CD14-positive monocyte (primary cell): ENCODE measurements around the gene TGM5. TPM values are rescaled to one million over a fixed set of nuclear protein-coding genes. Genes with fewer than 3 reads are reported as not detected.

Source experiments
- DNase-seq, 3 donors: peaks; one replicate each; pipeline ENCODE4 v3.0.0-alpha.2; 2011 to 2022
- H2AFZ ChIP-seq: 2 replicates; pipeline ENCODE4 v1.6.0; 2012; ENCODE audit warnings: mild to moderate bottlenecking, low read depth, low read length, inconsistent platforms; ENCODE audit not compliant: insufficient read depth, poor library complexity, severe bottlenecking
- H3K27ac ChIP-seq, 2 donors: 1 replicate in 1 of 2; 2 replicates in 1 of 2; pipeline ENCODE4 v1.5.1; 2012 to 2013; ENCODE audit warnings: low read length in 2 of 2, control low read depth in 1 of 2, inconsistent platforms in 1 of 2, low read depth in 1 of 2, mild to moderate bottlenecking in 1 of 2
- H3K27me3 ChIP-seq, 2 donors: one replicate each; pipeline versions ENCODE4 v1.6.0 to v1.6.1; 2011 to 2013; ENCODE audit warnings: low read length in 2 of 2; ENCODE audit not compliant: control insufficient read depth in 2 of 2, insufficient read depth in 2 of 2
- H3K36me3 ChIP-seq, 2 donors: replicated peaks in 1 of 2; 1 replicate in 1 of 2; 2 replicates in 1 of 2; pipeline versions ENCODE4 v1.5.1 to v1.6.1; 2012 to 2013; ENCODE audit warnings: low read length in 2 of 2, control low read depth in 1 of 2, inconsistent platforms in 1 of 2, mild to moderate bottlenecking in 1 of 2; ENCODE audit not compliant: insufficient read depth in 2 of 2, control insufficient read depth in 1 of 2
- H3K4me1 ChIP-seq, 2 donors: 1 replicate in 1 of 2; 2 replicates in 1 of 2; pipeline versions ENCODE4 v1.5.1 to v1.6.1; 2012 to 2013; ENCODE audit warnings: low read length in 2 of 2, control low read depth in 1 of 2, inconsistent platforms in 1 of 2, mild to moderate bottlenecking in 1 of 2, moderate library complexity in 1 of 2; ENCODE audit not compliant: insufficient read depth in 2 of 2, control insufficient read depth in 1 of 2
- H3K4me2 ChIP-seq: replicated peaks from 2 replicates; pipeline ENCODE3; 2012; ENCODE audit warnings: low read length, moderate library complexity, mild to moderate bottlenecking; ENCODE audit not compliant: poor library complexity, severe bottlenecking; ENCODE audit errors: extremely low read depth
- H3K4me3 ChIP-seq, 3 experiments: fragments of 200-600 bp in 1 of 3; sonication (generic) in 1 of 3; replicated peaks in 1 of 3; 1 replicate in 2 of 3; 2 replicates in 1 of 3; pipeline ENCODE4 v1.5.1; 2011 to 2013; ENCODE audit warnings: low read length in 3 of 3, mild to moderate bottlenecking in 3 of 3, control low read depth in 2 of 3, low read depth in 2 of 3, inconsistent platforms in 1 of 3, moderate library complexity in 1 of 3
- H3K79me2 ChIP-seq: 2 replicates; pipeline ENCODE4 v1.6.0; 2012; ENCODE audit warnings: mild to moderate bottlenecking, control low read depth, inconsistent platforms, low read length, moderate library complexity; ENCODE audit not compliant: insufficient read depth
- H3K9ac ChIP-seq: 2 replicates; pipeline ENCODE4 v1.6.0; 2017; ENCODE audit warnings: low read length, mild to moderate bottlenecking; ENCODE audit not compliant: insufficient read depth, poor library complexity, severe bottlenecking
- H3K9me3 ChIP-seq, 2 donors: replicated peaks in 1 of 2; 1 replicate in 1 of 2; 2 replicates in 1 of 2; pipeline versions ENCODE4 v1.5.1 to v1.6.1; 2012 to 2013; ENCODE audit warnings: low read length in 2 of 2, control low read depth in 1 of 2; ENCODE audit not compliant: control insufficient read depth in 1 of 2, insufficient read depth in 1 of 2
- H4K20me1 ChIP-seq: 2 replicates; pipeline ENCODE4 v1.6.0; 2012; ENCODE audit warnings: mild to moderate bottlenecking, low read length, control low read depth, moderate library complexity; ENCODE audit not compliant: insufficient read depth
- H3K27ac Mint-ChIP-seq, 7 donors: one replicate each; pipeline ENCODE4 v1.8.0; 2020; ENCODE audit warnings: mild to moderate bottlenecking in 7 of 7, mixed read lengths in 7 of 7, moderate library complexity in 6 of 7, inconsistent platforms in 2 of 7
- H3K27me3 Mint-ChIP-seq, 3 donors: one replicate each; pipeline ENCODE4 v1.8.0; 2021 to 2022; ENCODE audit warnings: low read depth in 3 of 3, mild to moderate bottlenecking in 3 of 3, mixed read lengths in 3 of 3, moderate library complexity in 3 of 3, inconsistent platforms in 1 of 3
- H3K36me3 Mint-ChIP-seq, 2 donors: one replicate each; pipeline ENCODE4 v1.8.0; 2020; ENCODE audit warnings: mixed read lengths in 2 of 2, inconsistent platforms in 1 of 2, mild to moderate bottlenecking in 1 of 2
- H3K4me1 Mint-ChIP-seq: one replicate; pipeline ENCODE4 v1.8.0; 2020; ENCODE audit warnings: mild to moderate bottlenecking, mixed read lengths
- H3K4me3 Mint-ChIP-seq, 2 donors: one replicate each; pipeline ENCODE4 v1.8.0; 2020; ENCODE audit warnings: mild to moderate bottlenecking in 2 of 2, mixed read lengths in 2 of 2, moderate library complexity in 1 of 2
- H3K9me3 Mint-ChIP-seq, 7 donors: one replicate each; pipeline ENCODE4 v1.8.0; 2020 to 2022; ENCODE audit warnings: mixed read lengths in 7 of 7, mild to moderate bottlenecking in 6 of 7, moderate library complexity in 6 of 7, inconsistent platforms in 2 of 7
- CTCF ChIP-seq: fragments of 200-600 bp; IDR thresholded peaks from one replicate; pipeline ENCODE4 v1.8.0; 2022; ENCODE audit warnings: antibody characterized with exemption, mild to moderate bottlenecking
- WGBS: methylation state at CpG from one replicate; pipeline ENCODE4 v1.1.5; 2013; ENCODE audit warnings: missing lambda C conversion rate; ENCODE audit not compliant: insufficient coverage; 5-methylcytosine and 5-hydroxymethylcytosine counted together
- intact Hi-C, 2 donors: fragments of 100-400 bp; cut with micrococcal nuclease; formaldehyde crosslinking; loops; one replicate each; pipeline versions ENCODE4 v1.15.0 to v1.15.1; 2023
- polyA plus RNA-seq, 3 donors: library from polyadenylated mRNA; depleted of rRNA in 1 of 3; unstranded in 2 of 3; stranded (reverse) in 1 of 3; fragments of 300-500 nt in 2 of 3; fragments of >200 nt in 1 of 3; fragmentation: Illumina TruSeq in 2 of 3; gene quantifications; 1 replicate in 2 of 3; 2 replicates in 1 of 3; pipeline ENCODE4 v1.2.3, GENCODE V29; 2012 to 2021

The TGM5 gene
- polyA plus RNA-seq, 3 donors = not detected

- Mint-ChIP-seq H3K4me1 (peaks cover 20% of the 10 kb centered on the region), H3K4me3 (peak overlapping the region in 1 of 2 donors; percentile 3)
- DNase-seq = no peak
Measured at GRCh38 chr15:43237842-43238470, 28.8 kb downstream of the TGM5 start.

GRCh38 chr15:43235536-43235935 is 31.2 kb downstream of the TGM5 start:
- H3K4me1 Mint-ChIP-seq = peaks cover 20% of the 10 kb centered on the region
- H3K4me3 Mint-ChIP-seq = no peak overlapping the region
- Histone ChIP-seq H2AFZ (no peak overlapping the region), H3K36me3 (no peaks in the 10 kb centered on the region), H3K27me3 (peaks cover 0 to 22% of the 10 kb centered on the region in 2 donors), H3K79me2 (no peaks in the 10 kb centered on the region), H3K27ac (no peak overlapping the region), H3K9ac (no peak overlapping the region), H3K4me1 (peaks cover 16 to 20% of the 10 kb centered on the region in 2 donors), H3K9me3 (no peaks in the 10 kb centered on the region), H4K20me1 (no peaks in the 10 kb centered on the region), H3K4me3 (no peak overlapping the region), H3K4me2 (no peak overlapping the region)
- intact Hi-C loops = no loop called here
- H3K27me3 Mint-ChIP-seq = peaks cover 40 to 48% (median 40%) of the 10 kb centered on the region in 3 donors
- 92% methylated on average over 6 of the region's 6 CpGs for WGBS
- H3K27ac Mint-ChIP-seq = no peak overlapping the region
- H3K9me3 Mint-ChIP-seq = peaks cover 0 to 3% (median 0%) of the 10 kb centered on the region in 7 donors
- no peak for DNase-seq
- no peak for TF ChIP-seq CTCF
- H3K36me3 Mint-ChIP-seq = no peaks in the 10 kb centered on the region

More at GRCh38 chr15:43237842-43238470, 28.8 kb downstream of the TGM5 start:
- no peak overlapping the region for H2AFZ ChIP-seq
- H3K9ac ChIP-seq = no peak overlapping the region
- no peak for TF ChIP-seq CTCF
- H3K9me3 Mint-ChIP-seq = peaks cover 0 to 3% (median 0%) of the 10 kb centered on the region in 7 donors
- H3K4me3 ChIP-seq = no peak overlapping the region
- peaks cover 11 to 37% of the 10 kb centered on the region in 2 donors for H3K27me3 ChIP-seq
- H3K9me3 ChIP-seq = no peaks in the 10 kb centered on the region
- 97% methylated on average over 6 of the region's 9 CpGs for WGBS
- H3K79me2 ChIP-seq = no peaks in the 10 kb centered on the region
- peaks cover 16 to 20% of the 10 kb centered on the region in 2 donors for H3K4me1 ChIP-seq
- no peak overlapping the region for H3K27ac ChIP-seq
- H3K27ac Mint-ChIP-seq = peak overlapping the region in 2 of 7 donors; percentile 48 to 52
- H3K36me3 ChIP-seq = no peaks in the 10 kb centered on the region
- H4K20me1 ChIP-seq = no peaks in the 10 kb centered on the region
- H3K36me3 Mint-ChIP-seq = peaks cover 0 to 1% of the 10 kb centered on the region in 2 donors
- H3K27me3 Mint-ChIP-seq = peaks cover 45 to 68% (median 53%) of the 10 kb centered on the region in 3 donors
- H3K4me2 ChIP-seq = no peak overlapping the region
- intact Hi-C loops = no loop called here
